HG02759 (cell line): ENCODE measurements around the gene LRP1.

Source experiments
- ATAC-seq: cut with Tn5 transposase; IDR thresholded peaks from one replicate; pipeline ENCODE4 v1.9.1; 2021; ENCODE audit warnings: mild to moderate bottlenecking, moderate library complexity; ENCODE audit not compliant: unreplicated experiment

LRP1 gene

DNA sequence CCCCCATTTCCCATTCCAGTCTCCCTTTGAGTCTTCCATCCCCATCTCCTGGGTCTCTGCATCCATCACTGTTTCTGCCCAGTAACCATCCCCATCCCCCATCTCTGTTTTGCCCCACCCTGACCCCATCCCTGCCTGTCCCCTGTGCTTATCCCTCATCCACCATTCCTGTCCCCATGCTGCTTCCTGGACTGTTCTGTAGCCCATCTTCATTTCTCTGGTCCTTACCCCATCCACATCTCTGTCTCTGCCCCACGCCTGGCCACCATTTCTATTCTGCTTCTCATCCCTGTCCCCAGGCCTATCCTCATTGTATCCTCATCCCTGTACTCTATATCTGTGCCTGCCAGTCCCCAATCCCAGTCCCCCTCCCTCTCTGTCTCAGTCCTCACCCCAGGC, 92.5 kb downstream of the LRP1 start:
- ATAC-seq, result no peak

DNA sequence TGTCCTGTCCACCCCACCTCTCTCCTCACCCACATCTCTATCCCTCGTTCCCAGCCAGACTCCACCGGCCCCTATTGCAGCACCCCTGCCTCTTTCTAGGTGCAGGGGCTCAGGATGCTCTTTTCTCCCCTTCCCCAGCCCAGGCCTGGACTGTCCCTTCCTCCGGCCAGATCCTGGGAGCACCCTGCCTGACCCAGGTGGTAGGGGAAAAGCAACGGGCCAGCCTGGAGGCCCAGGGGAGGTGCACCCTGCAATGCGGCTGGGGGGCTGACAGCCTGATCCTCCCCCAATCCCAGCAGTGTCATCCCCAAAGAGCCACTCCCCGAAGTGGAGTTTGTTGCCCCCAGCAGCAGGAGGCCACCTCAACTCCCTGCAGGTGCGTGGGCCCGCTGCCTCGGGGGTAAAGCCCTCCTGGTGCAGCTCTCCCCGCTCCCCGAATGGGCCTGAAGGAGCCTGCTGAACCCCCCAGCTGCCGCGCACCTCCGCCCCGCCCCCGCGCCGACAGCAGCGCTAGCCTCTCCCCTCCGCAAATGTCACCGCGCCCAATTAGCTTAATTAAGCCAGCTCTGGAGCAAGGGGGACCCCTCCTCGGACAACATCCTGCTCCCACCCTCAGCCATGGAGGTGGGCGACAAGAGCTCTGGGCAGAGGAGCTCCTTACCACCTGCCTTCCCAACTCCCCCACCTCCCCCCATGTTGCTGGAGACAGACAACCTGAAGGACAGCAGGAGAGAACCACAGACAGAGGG, 93.1 kb downstream of the LRP1 start:
- ATAC-seq, result no peak

DNA sequence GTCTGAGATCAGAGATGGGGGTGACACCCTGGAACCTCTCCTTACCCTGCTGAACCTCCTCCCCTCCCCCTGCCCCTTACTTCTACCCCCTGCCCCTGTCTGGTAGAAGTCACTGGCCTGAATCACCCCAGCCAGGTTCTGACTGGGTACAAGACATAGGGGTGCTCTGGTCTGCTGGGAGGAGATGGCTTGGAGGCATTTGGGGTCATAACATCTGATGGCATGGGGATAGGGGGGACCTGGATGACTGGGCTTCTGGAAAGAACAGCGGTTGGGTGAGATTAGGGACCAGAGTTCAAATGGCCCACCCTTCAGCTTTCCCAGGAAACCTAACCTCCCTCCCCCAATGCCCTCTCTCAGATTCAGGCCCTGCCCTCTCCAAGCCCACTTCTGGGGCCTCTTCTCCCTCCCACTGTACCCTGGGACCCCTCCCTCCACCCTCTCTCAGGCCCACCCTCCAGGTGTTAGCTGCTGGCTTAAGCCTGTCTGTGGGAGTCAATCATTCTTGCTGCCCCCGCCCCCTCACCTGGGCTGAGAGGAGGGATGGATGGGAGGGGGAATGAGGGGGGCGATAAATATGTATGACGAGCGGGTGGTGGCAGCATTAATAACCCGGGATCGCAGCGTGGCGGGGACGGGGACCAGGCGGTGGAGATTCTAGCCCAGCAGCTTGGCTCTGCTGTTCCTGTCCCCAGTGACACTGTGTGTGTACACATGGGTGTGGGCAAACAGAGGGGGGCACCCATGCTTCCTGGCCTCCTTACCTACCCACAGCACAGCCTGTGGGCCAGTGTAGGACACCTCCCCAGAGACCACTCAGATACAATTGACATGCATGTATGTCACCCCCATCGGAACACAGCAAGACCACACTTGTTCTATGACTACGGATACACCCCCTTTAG, 94.3 kb downstream of the LRP1 start:
- no peak for ATAC-seq

GRCh38 chr12:57223191-57224165, 95.2 kb downstream of the LRP1 start:
- no peak for ATAC-seq

GRCh38 chr12:57224278-57224972, 96.1 kb downstream of the LRP1 start:
- no peak for ATAC-seq

GRCh38 chr12:57224973-57225679, 96.8 kb downstream of the LRP1 start:
- no peak for ATAC-seq

GRCh38 chr12:57225680-57226210, 97.5 kb downstream of the LRP1 start:
- ATAC-seq, result no peak

DNA sequence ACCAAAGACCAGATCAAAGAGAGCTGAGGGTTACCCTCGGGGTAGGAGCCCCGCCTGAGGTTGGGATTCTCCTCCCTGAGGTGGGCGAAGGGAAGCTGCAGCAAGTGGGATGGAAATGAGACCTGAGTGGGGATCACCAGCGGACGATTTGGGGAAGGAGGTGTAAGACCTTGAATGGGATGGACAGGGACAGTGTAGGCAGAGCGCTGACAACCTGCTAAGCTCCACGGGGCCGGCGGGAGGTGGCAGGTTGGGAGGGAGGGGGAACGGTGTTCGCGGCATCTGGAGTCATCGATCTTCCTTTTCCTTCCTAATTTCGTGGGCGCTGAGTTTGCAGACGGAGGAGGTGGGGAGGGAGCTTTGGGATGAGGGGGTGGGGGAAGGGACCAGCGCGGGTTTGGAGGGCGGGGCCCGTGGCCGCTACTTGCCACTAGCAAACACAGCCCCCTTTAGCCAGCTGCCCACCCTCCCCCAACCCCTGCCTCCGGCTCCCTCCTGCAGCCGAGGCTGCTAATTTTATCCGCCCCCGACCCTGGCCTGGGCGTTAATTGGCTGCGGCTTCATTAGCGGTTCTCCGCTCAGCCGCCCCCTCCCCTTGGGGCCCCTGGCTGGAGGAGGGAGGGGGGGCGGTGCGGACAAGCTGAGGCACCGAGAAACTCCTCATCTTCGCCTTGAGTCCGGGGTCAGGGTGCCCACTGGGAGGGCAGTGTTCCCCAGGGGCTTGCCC, 98.5 kb downstream of the LRP1 start:
- ATAC-seq, result no peak

GRCh38 chr12:57227315-57228115, 99.2 kb downstream of the LRP1 start:
- no peak for ATAC-seq

- ATAC-seq, result peak; percentile 8
Measured at GRCh38 chr12:57229046-57229633, 100.9 kb downstream of the LRP1 start.

DNA sequence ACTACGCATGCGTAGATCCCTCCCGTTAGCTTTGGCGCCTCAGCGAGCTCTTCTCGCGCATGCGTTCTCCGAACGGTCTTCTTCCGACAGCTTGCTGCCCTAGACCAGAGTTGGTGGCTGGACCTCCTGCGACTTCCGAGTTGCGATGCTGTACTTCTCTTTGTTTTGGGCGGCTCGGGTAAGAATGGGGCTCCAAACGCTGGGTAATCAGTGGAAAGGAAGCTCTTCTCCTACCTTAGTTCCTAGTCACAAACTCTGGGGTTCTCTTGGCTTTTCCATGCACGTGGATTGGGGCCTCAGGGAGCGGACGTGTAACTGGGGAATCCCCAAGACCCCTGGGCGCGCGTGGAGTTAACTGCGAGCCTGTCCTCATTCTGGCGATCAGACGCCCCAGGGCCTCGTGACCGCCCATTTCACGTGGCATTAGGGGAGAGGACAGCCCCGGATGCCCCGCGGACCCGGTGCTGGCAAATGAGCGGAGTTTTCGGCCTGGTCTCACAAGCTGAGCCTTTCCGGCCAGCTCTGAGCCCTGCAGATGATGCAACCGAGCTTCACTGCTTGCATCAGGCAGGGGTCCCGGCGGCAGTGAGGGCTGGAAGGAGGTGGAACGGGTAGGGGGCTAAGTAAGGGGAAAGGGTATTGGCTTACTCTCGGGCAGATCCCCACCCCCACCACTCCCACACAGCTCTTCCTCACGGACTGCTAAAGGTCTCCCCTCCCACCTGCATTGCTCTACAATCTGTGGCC, 101.5 kb downstream of the LRP1 start, which contains the start of gene SHMT2:
Gene SHMT2 (plus strand): TSS at position 78 of the 747 bp plus-strand sequence. CDS start 68 bp downstream, at position 146.
- peak; percentile 64 for ATAC-seq

GRCh38 chr12:57230381-57231155, 102.3 kb downstream of the LRP1 start:
- no peak for ATAC-seq

- no peak for ATAC-seq
Measured at GRCh38 chr12:57231276-57232021, 103.2 kb downstream of the LRP1 start.

DNA sequence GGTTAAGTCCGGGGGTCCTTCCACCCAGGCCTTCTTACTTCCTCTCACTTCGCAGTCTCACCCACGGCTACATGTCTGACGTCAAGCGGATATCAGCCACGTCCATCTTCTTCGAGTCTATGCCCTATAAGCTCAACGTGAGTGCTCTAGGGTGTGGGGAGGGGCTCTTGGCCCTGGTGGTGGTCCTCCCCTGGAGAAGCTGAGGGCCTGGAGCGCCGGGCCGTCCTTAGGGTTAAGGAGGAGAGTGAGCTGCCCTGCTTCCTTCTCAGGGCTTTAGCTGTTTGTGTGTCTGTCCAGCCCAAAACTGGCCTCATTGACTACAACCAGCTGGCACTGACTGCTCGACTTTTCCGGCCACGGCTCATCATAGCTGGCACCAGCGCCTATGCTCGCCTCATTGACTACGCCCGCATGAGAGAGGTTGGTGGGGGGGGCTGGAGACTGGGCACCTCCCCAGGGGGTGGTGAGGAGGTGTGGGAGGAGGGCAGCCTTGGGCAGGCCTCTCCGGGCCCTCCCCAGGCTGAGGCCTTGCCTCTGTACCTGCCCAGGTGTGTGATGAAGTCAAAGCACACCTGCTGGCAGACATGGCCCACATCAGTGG, 104.0 kb downstream of the LRP1 start:
- no peak for ATAC-seq
